ENCODE measurements around the gene SLBP.
"Not testable (repeated sequence)": the region's sequence is repeated elsewhere in the genome, so short reads cannot be mapped to it uniquely, and the experiment has no call there.

SLBP gene

GRCh38 chr4:1708581-1708980, 3.5 kb downstream of the SLBP start:
- DNase-seq = no peak

- no peak for DNase-seq
Measured at GRCh38 chr4:1706358-1706757, 5.8 kb downstream of the SLBP start.

- DNase-seq = no peak
Measured at GRCh38 chr4:1705732-1706131, 6.4 kb downstream of the SLBP start.

- no peak for DNase-seq
Measured at GRCh38 chr4:1703867-1704266, 8.3 kb downstream of the SLBP start.

- DNase-seq = not testable (repeated sequence)
Measured at GRCh38 chr4:1701671-1702070, 10.4 kb downstream of the SLBP start.

- DNase-seq = peak; percentile 89
Measured at GRCh38 chr4:1695913-1696312, 16.2 kb downstream of the SLBP start.

- peak; percentile 79 for DNase-seq
Measured at GRCh38 chr4:1693131-1693896, 18.8 kb downstream of the SLBP start.

- no peak for DNase-seq
Measured at GRCh38 chr4:1691737-1692373, 20.3 kb downstream of the SLBP start.

- no peak for DNase-seq
Measured at GRCh38 chr4:1690698-1691097, 21.4 kb downstream of the SLBP start.

GRCh38 chr4:1686440-1687036, 25.6 kb downstream of the SLBP start:
- DNase-seq = no peak

GRCh38 chr4:1685235-1686150, 26.6 kb downstream of the SLBP start:
- DNase-seq = no peak

- no peak for DNase-seq
Measured at GRCh38 chr4:1684506-1685234, 27.4 kb downstream of the SLBP start.

GRCh38 chr4:1683736-1684505, 28.2 kb downstream of the SLBP start, which contains the start of gene FAM53A:
TSS of gene FAM53A (minus strand) at chr4:1684313. CDS start at chr4:1668741, 15,572 bp downstream.
- DNase-seq = peak; percentile 94

GRCh38 chr4:1683261-1683735, 28.8 kb downstream of the SLBP start:
- DNase-seq = peak; percentile 39

- DNase-seq = no peak
Measured at GRCh38 chr4:1682860-1683259, 29.3 kb downstream of the SLBP start.

- no peak for DNase-seq
Measured at GRCh38 chr4:1678244-1678643, 33.9 kb downstream of the SLBP start.

GRCh38 chr4:1676605-1677525, 35.3 kb downstream of the SLBP start:
- no peak for DNase-seq

GRCh38 chr4:1675802-1676137, 36.3 kb downstream of the SLBP start:
- DNase-seq = no peak

GRCh38 chr4:1675136-1675801, 36.9 kb downstream of the SLBP start:
- no peak for DNase-seq

- DNase-seq = no peak
Measured at GRCh38 chr4:1674682-1675081, 37.4 kb downstream of the SLBP start.
